Hematopoietic multipotent progenitor cell (in vitro differentiated cells): ENCODE data around the gene YIPF2. TPM values are rescaled to one million over a fixed set of nuclear protein-coding genes. Genes with fewer than 3 reads are reported as not detected.

ENCODE experiments used
- DNase-seq, 3 donors: peaks; one replicate each; pipeline ENCODE4 v3.0.0-alpha.2; 2011 to 2015; ENCODE audit warnings: low read depth in 2 of 3, low spot score in 2 of 3
- total RNA-seq: library from RNA; depleted of rRNA; stranded (reverse); fragments of >200 nt; gene quantifications from one replicate; pipeline ENCODE4 v1.2.3, GENCODE V29; 2012

YIPF2 gene
- total RNA-seq, 1 donor: 111 TPM

DNA sequence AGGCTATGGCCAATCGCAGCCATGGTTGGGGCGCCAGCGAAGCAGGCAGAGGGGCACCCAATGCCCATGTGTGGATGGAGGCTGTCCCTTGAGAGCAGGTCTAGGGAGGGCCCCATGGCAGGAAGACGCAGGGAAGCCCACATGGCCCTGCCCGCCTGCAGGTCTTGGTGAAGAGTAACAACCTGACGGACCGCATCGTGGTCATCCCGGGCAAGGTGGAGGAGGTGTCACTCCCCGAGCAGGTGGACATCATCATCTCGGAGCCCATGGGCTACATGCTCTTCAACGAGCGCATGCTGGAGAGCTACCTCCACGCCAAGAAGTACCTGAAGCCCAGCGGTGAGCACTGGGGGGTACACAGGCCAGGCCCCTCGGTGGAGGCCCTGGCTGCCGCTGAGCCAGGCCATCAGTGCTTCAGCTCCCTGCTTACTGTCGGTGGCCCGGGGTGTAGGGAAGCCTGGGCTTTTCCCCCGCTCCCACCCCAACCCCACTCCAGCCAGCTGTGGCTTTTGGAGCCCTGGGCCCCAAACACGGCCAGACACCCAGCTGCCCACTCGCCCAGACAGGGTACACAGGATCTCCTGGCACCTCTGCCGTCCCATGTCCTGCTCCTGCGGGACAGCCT, 14.6 kb downstream of the YIPF2 start:
- DNase-seq: no peak

DNA sequence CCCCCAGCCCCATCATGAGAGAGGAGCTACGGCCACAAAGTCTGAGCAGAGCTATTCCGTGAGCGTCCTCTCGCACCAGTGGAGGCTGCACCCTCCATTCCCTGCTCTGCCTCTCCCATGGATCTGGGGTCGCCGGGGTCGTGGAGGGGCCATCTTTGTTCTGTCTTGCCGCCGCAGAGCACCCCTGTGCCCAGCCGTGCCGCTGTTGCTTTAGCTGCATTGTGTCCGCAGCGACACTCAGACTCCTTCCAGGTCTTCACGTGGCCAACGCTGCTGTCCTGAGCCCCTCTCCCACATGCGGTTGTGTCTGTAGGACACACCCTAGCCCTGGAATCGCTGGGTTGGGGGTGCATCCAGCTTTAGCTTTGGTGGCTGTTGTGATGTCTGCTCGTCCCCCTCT, 15.8 kb downstream of the YIPF2 start:
- no peak for DNase-seq

DNA sequence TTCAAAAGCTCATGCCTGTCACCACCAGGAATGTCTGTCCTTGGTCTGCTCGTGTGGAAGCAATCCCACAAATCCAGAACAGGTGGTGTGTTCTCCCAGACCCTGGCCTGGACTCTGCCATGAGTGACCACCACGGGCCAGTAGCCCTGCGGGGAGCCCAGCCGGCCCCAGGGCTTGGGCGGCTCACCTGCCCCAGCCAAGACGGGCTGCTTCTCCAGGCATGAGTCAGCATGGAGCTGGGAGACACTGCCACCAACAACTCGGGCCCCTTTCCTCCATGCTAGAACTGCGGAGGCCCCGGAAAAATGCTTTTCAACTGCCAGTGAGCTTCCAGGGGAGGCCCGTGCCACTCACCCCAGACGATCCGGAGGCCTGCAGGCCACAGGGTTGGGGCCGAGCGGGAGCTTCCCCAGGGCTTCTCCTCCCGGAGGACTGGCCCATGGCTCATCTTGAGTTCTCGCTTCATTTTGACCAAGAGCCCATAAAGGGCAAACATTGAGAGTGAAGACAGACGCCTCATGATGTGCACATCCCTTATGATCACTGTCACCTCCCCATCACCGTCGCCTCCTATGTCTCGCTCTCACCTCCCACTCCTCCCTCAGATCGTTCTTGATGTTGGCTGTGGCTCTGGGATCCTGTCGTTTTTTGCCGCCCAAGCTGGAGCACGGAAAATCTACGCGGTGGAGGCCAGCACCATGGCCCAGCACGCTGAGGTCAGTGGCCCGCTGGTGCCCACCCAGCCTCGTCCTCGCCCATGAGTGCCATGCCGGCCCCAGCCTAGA, 16.7 kb downstream of the YIPF2 start:
- no peak for DNase-seq

DNA sequence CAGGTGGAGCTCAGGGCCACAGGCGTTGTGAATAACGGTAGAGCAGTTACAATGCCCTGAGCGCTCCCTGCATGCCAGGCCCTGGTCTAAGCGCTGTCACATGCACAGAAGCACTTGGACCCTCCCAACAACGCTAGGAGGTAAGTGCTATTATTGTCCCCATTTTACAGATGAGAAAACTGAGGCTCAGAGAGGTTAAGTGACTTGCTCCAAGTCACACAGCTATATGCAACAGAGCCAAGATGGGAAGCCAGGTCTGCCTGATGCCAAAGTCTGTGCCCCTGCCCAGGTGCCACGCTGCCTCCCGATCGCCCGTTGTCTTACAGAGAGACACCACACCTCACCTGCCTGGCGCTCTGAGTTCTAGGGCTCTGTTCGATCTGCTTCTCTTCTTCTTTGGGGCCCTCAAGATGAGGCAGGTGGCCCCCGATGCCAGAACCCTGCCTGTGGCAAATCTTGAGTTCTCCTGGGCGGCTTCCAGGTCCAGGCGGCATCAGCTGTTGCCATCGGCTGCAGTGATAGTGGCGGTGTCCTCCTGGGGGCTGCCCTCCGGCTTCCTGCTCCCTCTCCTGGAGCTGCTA, 20.0 kb downstream of the YIPF2 start:
- DNase-seq: no peak

DNA sequence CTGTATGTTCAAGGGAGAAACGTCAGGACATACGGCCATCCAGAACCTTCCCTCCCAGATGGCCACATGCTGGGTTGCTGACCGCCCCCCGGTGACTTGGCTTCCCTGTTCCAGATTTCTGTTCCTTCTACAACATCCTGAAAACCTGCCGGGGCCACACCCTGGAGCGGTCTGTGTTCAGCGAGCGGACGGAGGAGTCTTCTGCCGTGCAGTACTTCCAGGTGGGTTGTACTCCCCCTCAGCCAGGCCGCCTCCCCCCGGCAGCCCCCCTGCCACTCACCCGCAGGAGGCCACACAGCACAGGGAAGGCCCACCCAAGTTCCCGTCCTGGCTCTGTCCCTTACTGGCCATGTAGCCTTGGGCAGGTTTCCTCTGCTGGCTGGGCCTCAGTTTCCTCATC, 20.5 kb downstream of the YIPF2 start:
- no peak for DNase-seq

DNA sequence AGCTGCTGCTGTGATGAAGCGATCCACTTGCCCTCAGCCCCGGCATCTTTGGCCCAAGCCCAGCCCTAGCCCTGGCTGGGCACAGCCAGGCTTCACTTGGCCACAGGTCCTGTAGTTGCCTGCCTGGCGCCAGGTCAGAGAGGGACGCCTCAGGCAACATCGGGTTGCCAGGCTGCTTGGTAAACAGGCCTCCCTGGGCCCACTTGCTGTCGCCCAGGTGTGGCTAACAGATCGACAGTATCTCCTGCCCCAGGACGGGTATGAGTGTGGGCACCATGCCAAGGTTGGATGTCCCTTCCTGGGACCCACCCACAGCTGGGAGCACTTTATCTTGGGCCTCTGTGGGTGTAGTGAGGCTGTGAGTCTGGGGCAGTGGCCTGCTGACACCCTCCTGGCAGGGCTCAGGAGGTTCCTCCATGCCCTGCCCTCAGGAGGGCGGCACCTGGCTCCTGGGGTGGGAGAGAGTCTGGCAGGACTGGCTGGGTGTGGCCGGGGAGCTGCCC, 29.2 kb downstream of the YIPF2 start:
- DNase-seq: no peak

DNA sequence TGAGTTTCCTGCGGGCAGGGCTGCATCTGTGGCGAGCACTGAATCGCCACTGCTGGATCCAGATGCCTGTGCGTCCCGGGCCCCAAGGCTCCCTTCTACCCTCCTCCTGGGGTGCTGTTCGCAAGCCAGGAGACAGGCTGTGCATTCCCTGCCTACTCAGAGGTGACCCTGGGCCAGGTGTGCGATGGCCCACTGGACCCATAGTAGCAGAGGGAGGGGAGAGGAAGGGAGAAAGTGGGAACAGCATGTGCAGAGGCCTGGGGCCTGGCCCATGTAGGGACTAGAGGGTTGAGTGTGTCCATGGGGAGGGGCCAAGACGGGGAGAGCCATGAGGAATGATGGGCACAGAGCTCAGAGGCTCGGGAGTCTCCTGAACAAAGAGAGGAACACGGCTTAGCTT, 29.8 kb downstream of the YIPF2 start:
- no peak for DNase-seq

DNA sequence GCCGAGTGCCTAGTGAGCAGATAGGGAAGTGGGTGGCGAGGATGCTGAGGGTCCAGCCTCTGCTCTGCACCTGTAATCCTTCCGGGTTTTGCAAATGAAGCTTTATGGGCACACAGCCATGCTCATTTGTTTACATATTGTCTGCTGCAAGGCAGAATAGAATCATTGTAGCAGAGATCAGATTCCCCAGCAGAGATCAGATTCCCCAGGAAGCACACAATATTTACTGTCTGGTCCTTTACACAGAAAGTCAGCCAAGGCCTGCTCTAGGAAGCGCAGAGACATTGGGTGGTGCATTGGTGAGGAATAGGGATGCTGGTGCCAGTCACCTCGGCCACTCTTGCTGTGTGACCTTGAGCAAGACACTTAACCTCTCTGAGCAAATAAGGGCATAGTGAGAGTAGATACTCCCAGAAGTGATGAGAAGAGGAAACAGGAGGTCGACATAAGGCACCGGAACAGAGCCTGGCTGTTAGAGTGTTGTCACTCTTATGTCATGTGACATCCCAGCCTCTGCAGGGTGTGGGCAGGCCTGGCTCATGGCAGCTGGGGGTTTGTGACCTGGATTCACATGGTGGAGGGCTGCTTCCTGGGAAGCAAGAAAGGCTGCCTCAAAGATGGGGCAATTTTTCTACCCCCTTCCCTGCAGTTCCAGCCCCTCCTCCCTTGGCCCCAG, 31.4 kb downstream of the YIPF2 start:
- no peak for DNase-seq

DNA sequence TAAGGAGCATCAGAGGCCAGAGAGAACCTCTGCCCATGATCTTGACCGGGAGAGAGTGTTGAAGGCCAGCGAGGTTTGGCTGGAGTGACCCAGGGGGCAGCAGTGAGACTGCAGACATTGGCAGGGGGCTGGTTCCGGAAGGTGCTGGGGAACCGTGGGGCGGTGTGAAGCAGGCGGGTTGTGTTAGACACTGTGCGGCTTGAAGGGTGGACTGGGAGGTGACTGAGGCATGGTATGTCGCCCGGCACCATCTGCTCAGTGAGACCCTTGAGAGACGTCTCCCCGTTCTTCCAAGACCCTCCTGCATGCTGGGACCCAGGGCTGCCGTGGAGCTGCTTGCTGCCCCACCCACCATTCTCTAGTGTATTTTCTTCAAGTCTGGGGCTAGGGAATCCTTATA, 32.5 kb downstream of the YIPF2 start:
- DNase-seq: no peak

DNA sequence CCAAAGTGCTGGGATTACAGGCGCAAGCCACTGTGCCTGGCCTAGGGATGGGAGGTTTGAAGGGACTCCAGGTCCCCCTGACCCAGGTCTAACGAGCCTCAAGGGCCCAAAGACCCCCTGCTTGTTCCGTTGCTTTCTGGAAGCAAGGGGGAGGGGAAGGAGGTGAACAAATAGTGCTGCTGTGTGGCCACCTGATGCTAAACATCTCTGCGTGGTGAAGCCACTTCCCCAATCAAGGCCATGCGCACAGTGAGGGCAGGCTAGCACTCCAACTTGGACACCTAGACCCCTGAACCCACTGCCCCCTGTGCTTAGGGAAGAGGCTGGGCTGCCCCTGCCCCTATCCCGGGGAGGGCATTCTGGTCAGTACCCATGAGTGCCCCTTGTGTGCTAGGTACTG, 33.1 kb downstream of the YIPF2 start:
- no peak for DNase-seq

DNA sequence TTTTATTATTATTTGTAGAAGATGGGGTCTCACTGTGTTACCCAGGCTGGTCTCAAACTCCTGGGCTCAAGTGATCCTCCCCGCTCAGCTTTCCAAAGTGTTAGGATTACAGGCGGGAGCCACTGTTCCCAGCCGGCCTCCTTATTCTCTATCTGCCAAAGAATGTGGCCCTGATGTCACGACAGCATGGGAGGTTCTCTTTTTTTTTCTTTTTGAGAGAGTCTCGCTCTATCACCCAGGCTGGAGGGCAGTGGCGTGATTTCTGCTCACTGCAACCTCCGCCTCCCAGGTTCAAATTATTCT, 33.6 kb downstream of the YIPF2 start:
- DNase-seq: no peak

DNA sequence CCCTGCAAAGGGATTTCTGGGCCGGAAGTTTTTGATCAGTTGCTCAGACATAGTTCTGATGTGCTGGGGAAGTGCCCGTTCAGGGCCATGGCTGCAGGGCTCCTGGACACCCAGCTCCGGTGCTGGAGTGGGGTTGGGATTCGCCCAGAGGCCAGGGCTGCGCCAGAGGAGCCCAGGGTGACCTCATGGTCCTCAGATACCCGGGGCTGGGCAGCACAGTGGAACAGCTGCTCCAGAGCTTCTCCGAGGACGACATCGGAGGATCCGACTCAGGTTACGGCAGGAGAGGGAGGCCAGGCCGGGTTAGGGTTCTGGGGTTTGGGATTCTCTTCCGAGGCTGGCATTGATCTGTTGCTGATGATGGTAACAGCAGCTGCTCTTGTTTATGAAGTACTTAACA, 36.2 kb downstream of the YIPF2 start:
- no peak for DNase-seq

DNA sequence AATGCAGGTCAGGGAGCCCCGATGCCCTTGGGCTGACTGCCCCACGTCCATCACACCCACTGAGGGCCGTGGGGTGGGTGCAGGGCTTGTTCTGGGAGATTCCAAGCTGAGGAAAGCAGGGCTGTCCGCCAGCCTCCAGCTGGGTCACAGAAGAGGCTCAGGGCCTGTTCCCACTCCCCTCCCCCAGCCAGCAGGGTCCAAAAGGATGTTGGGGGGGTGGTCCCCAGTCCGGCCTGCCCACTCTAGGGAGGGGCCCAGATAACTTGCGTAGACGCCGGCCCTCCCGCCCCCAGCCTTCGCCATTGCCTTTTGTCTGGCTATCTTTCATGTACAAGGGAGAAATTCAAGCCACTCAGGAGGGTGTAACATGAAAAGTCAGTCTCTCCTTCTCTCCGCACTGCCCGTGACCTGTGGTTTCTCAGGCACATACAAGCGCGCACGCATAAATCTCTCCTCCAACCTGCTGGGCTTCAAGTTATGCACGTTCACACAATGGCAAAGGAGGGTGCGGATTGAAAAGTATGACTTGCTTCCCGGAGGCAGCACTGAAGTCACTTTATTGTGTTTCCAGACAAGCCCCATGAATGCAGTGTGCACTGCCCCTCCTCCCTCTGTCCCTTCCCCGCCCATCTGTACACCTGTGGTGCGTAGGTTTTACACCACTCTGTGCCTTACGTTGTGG, 36.9 kb downstream of the YIPF2 start:
- DNase-seq: no peak

DNA sequence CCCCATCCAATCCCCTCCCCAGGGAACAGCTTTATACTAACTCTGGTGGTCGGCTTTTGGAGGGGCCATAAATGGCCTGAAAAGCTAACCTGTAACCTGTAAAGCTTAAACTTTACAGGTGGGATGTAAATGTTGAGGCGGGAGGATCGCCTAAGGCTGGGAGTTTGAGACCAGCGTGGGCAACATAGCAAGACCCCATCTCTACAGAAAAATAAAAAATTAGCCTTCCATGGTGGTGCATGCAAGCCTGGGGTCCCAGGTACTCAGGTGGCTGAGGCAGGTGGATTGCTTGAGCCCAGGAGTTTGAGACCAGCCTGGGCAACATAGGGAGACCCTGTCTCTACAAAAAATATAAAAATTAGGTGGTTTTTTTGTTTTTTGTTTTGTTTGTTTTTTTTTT, 38.6 kb downstream of the YIPF2 start:
- no peak for DNase-seq

DNA sequence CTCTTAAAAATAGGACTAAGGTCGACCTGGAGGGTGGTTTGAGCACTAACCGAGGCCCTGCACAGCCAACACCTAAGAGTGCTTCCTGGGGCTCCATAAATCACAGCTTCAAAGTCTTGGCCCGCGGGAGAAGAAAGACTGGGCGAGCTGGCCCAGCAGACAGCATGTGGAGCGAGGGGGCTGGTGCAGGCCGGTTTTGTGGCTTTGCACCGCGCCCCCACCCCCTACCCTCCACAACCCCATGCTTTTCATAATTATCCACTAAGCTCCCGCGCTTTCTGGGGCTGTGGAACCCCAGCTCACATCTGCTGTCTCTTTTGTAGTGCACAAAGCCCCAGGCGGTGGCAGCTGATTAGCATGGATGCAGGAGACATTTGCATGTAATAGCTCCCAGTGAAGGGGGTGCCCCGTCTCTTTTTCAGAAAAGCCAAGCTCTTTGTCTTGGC, 40.0 kb downstream of the YIPF2 start:
- DNase-seq: no peak

DNA sequence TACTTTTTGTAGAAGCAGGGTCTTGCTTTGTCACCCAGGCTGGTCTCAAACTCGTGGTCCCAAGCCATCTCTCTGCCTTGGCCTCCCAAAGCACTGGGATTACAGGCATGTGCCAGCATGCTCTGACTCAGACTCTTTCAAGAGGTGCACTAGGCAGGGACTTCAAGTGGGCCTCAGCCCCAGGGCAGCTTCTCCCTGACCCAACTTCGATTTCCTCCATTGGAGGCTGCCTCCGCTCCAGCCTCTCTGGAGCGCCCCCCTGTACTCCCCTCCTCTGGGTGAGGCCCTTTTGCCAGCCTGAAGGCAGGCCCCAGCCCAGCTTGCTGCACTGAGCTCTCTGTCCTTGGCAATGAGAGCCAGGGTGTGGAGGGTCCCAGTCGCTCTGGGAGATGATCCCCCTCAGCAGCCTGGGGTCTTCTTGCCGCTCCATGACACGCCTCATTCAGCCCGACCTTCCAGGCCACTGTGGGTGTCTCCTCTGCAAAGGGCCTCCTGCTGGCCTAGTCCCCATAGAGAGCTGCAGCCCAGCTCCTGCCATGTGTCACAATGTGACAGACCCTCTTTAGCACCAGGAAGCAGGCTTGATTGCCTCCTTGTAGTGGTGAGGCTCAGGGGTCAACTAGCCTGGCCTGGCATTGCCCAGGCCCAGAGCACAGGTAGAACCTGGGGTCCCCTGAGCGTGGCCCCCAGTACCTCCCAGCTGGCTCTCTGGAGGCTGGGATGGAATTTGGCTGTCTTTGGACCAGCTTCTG, 40.6 kb downstream of the YIPF2 start:
- DNase-seq: no peak

DNA sequence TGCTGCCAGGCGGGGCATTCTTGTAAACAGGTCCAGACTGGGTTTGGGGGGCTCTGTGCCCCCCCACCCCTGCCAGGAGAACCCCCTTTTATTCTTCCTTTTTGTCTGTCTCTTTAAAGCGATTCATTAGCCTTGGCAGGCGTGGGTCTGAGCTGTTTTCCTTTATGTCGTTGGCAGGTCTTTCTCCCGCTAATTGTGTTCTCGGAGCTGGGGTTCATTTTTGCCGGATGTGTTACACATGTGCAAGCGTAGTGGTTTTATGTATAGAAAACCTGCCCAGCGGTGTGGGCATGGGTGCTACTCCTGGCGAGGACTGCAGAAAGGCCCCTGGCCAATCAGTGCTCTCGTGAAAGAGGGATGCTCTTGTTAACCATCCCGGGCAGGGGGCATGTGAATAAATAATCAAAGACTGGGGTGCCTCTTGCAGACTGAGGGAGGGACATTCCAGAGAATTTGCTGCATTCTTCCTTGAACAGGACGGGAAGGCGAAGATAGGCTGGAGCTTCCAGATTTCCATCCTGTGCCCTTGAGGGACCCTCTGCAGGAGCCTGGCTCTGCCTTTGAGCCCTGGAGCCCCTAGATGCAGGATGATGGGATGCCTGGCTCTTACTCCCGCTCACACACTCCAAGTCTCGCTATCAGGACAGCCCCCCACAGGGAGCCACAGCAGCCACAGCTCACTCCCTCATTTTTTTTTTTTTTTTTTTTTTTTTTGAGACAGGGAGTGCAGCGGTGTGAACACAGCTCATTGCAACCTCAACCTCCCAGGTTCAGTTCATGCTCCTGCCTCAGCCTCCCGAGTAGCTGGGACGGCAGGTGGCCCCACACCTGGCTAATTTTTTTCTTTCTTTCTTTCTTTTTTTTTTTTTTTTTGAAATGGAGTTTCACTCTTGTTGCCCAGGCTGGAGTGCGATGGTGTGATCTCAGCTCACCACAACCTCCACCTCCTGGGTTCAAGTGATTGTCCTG, 43.0 kb downstream of the YIPF2 start:
- DNase-seq: no peak

DNA sequence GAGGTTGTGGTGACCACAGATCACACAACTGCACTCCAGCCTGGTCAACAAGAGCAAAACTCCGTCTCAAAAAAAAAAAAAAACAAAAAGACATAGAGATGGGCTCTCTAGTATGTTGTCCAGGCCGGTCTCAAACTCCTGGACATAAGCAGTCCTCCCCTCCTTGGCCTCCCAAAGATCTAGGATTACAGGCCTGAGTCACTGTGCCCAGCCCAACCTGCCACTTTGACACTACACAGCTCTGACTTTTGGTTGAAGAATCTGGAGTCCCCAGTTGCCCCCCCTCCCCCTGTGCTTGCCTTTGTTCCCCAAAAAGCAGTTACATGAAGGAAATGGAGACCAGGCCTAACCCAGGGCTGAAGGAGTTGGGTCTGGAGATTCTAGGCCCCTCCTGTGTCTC, 44.2 kb downstream of the YIPF2 start:
- DNase-seq: peak in 2 of 3 donors; percentile 23 to 49

DNA sequence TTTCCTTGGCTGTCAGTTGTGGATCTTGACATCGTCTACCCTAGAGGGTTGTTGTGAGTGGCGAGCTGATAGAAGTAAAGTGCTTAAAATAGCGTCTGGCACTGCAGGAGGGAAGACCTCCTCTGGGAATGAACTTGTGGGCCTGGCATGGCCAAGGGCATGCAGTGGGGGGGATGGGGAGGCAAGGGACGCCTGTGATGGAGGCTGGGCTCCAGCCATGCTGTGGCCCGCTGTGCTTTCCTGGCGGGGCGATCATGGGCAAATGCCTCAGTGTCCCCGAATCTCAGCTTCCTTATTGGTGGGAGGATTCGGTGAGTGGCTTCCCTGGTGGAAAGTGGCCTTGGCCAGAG, 46.4 kb downstream of the YIPF2 start:
- DNase-seq: no peak
